H9 (cell line): ENCODE measurements around the gene RALBP1. TPM values are rescaled to one million over a fixed set of nuclear protein-coding genes. Genes with fewer than 3 reads are reported as not detected.

ENCODE experiments used
- DNase-seq: peaks from one replicate; pipeline ENCODE4 v3.0.0-alpha.2; 2017
- H2AFZ ChIP-seq: one replicate; pipeline ENCODE4 v1.6.1; 2013; ENCODE audit warnings: mild to moderate bottlenecking, low read length, control low read depth, moderate library complexity
- H2AK5ac ChIP-seq: 2 replicates; pipeline ENCODE4 v1.6.1; 2013; ENCODE audit warnings: low read length, control low read depth, mixed read lengths; ENCODE audit not compliant: insufficient read length
- H2BK120ac ChIP-seq: one replicate; pipeline ENCODE4 v1.6.1; 2013; ENCODE audit warnings: low read depth, mild to moderate bottlenecking, low read length, control low read depth, inconsistent platforms; ENCODE audit not compliant: poor library complexity, severe bottlenecking
- H2BK12ac ChIP-seq: 2 replicates; pipeline ENCODE4 v1.6.1; 2013; ENCODE audit warnings: low read length, control low read depth, mixed read lengths, low read depth; ENCODE audit not compliant: insufficient read length
- H2BK15ac ChIP-seq: 2 replicates; pipeline ENCODE4 v1.6.1; 2013; ENCODE audit warnings: low read depth, low read length, control low read depth
- H2BK20ac ChIP-seq: one replicate; pipeline ENCODE4 v1.6.1; 2013; ENCODE audit warnings: low read depth, mild to moderate bottlenecking, low read length, control low read depth, inconsistent platforms; ENCODE audit not compliant: poor library complexity, severe bottlenecking
- H2BK5ac ChIP-seq: 2 replicates; pipeline ENCODE4 v1.6.1; 2013; ENCODE audit warnings: low read length, control low read depth, mixed read lengths; ENCODE audit not compliant: insufficient read length
- H3K14ac ChIP-seq: 2 replicates; pipeline ENCODE4 v1.6.1; 2013; ENCODE audit warnings: low read length, control low read depth; ENCODE audit not compliant: insufficient read depth
- H3K18ac ChIP-seq: 2 replicates; pipeline ENCODE4 v1.6.1; 2013; ENCODE audit warnings: low read depth, mild to moderate bottlenecking, mixed read lengths, low read length, control low read depth; ENCODE audit not compliant: insufficient read length
- H3K23ac ChIP-seq: 2 replicates; pipeline ENCODE4 v1.6.1; 2013; ENCODE audit warnings: low read length, control low read depth, mixed read lengths, low read depth; ENCODE audit not compliant: insufficient read length
- H3K23me2 ChIP-seq: 2 replicates; pipeline ENCODE4 v1.6.1; 2013; ENCODE audit warnings: low read depth, mild to moderate bottlenecking, mixed read lengths, low read length, control low read depth; ENCODE audit not compliant: insufficient read length, poor library complexity, severe bottlenecking
- H3K27ac ChIP-seq: 2 replicates; pipeline ENCODE4 v1.5.1; 2013; ENCODE audit warnings: low read length, control low read depth, mixed read lengths, low read depth; ENCODE audit not compliant: insufficient read length
- H3K27me3 ChIP-seq: 2 replicates; pipeline ENCODE4 v1.6.1; 2013; ENCODE audit warnings: low read length, control low read depth, inconsistent platforms; ENCODE audit not compliant: insufficient read depth
- H3K4ac ChIP-seq: 2 replicates; pipeline ENCODE4 v1.6.1; 2013; ENCODE audit warnings: low read depth, mild to moderate bottlenecking, control low read depth, inconsistent platforms, low read length, moderate library complexity
- H3K4me1 ChIP-seq: 2 replicates; pipeline ENCODE4 v1.6.1; 2013; ENCODE audit warnings: low read length, control low read depth, inconsistent platforms; ENCODE audit not compliant: insufficient read depth
- H3K4me2 ChIP-seq: 2 replicates; pipeline ENCODE4 v1.6.1; 2013; ENCODE audit warnings: low read length, control low read depth, mixed read lengths; ENCODE audit not compliant: insufficient read length, insufficient read depth
- H3K56ac ChIP-seq: 2 replicates; pipeline ENCODE4 v1.6.1; 2013; ENCODE audit warnings: low read depth, mild to moderate bottlenecking, mixed read lengths, low read length, control low read depth; ENCODE audit not compliant: insufficient read length
- H3K79me1 ChIP-seq: 2 replicates; pipeline ENCODE4 v1.6.1; 2013; ENCODE audit warnings: low read depth, mild to moderate bottlenecking, moderate library complexity, low read length, control low read depth, inconsistent platforms; ENCODE audit not compliant: insufficient read depth, poor library complexity, severe bottlenecking
- H3K79me2 ChIP-seq: 2 replicates; pipeline ENCODE4 v1.6.1; 2013; ENCODE audit warnings: low read length, control low read depth, inconsistent platforms; ENCODE audit not compliant: insufficient read depth
- H3K9ac ChIP-seq: 2 replicates; pipeline ENCODE4 v1.6.1; 2013; ENCODE audit warnings: low read length, control low read depth, mixed read lengths; ENCODE audit not compliant: insufficient read length; ENCODE audit errors: extremely low read depth
- H3K9me3 ChIP-seq: one replicate; pipeline ENCODE4 v1.6.1; 2013; ENCODE audit warnings: low read depth, low read length, inconsistent platforms; ENCODE audit not compliant: control insufficient read depth
- H3T11ph ChIP-seq: one replicate; pipeline ENCODE4 v1.6.1; 2013; ENCODE audit warnings: mild to moderate bottlenecking, low read length, control low read depth, inconsistent platforms
- H4K20me1 ChIP-seq: one replicate; pipeline ENCODE4 v1.6.1; 2013; ENCODE audit not compliant: control insufficient read depth, insufficient read length, insufficient read depth
- H4K5ac ChIP-seq: 2 replicates; pipeline ENCODE4 v1.6.1; 2013; ENCODE audit warnings: low read depth, mild to moderate bottlenecking, mixed read lengths, low read length, control low read depth; ENCODE audit not compliant: insufficient read length
- H4K8ac ChIP-seq: replicated peaks from 2 replicates; pipeline ENCODE4 v1.6.1; 2013; ENCODE audit warnings: low read length, control low read depth, mixed read lengths, low read depth; ENCODE audit not compliant: insufficient read length
- H4K91ac ChIP-seq: 2 replicates; pipeline ENCODE4 v1.6.1; 2013; ENCODE audit warnings: low read depth, mild to moderate bottlenecking, moderate library complexity, mixed read lengths, low read length, control low read depth; ENCODE audit not compliant: insufficient read length
- H3K27ac Mint-ChIP-seq, 3 experiments: 2 replicates in 2 of 3; 3 replicates in 1 of 3; pipeline ENCODE4 v1.8.0; 2020 to 2021; ENCODE audit warnings: mixed read lengths in 3 of 3, mild to moderate bottlenecking in 1 of 3, moderate library complexity in 1 of 3
- H3K27me3 Mint-ChIP-seq: 2 replicates; pipeline ENCODE4 v1.8.0; 2021; ENCODE audit warnings: low read depth, mild to moderate bottlenecking, moderate library complexity, mixed read lengths
- H3K36me3 Mint-ChIP-seq, 3 experiments: 2 replicates in 2 of 3; 3 replicates in 1 of 3; pipeline ENCODE4 v1.8.0; 2020 to 2021; ENCODE audit warnings: low read depth in 3 of 3, mixed read lengths in 3 of 3; ENCODE audit not compliant: insufficient read depth in 1 of 3
- H3K4me1 Mint-ChIP-seq, 2 experiments: 2 replicates each; pipeline ENCODE4 v1.8.0; 2020; ENCODE audit warnings: mixed read lengths in 2 of 2
- H3K4me3 Mint-ChIP-seq, 2 experiments: 2 replicates in 1 of 2; 3 replicates in 1 of 2; pipeline ENCODE4 v1.8.0; 2020 to 2021; ENCODE audit warnings: mild to moderate bottlenecking in 2 of 2, mixed read lengths in 2 of 2, moderate library complexity in 1 of 2
- H3K9me3 Mint-ChIP-seq, 2 experiments: 2 replicates in 1 of 2; 3 replicates in 1 of 2; pipeline ENCODE4 v1.8.0; 2020; ENCODE audit warnings: mild to moderate bottlenecking in 2 of 2, mixed read lengths in 2 of 2, moderate library complexity in 1 of 2
- WGBS: extraction: QIAGEN DNeasy Blood & Tissue Kit; methylation state at CpG from one replicate; pipeline ENCODE4 v1.1.7; 2013; ENCODE audit warnings: missing lambda C conversion rate, low lambda C conversion rate, mixed read lengths; ENCODE audit not compliant: insufficient read length; ENCODE audit errors: extremely low coverage; 5-methylcytosine and 5-hydroxymethylcytosine counted together
- total RNA-seq: library from RNA; stranded (reverse); gene quantifications from 2 replicates; pipeline ENCODE4 v1.2.1, GENCODE V29; 2021
- TF ChIP-seq, protein P1 (sequence below): fragments of 200-600 bp; sonication (generic); conservative IDR thresholded peaks from 3 replicates; pipeline ENCODE4 v1.8.0; 2021; ENCODE audit warnings: antibody characterized with exemption, mild to moderate bottlenecking

RALBP1 gene
- total RNA-seq, 1 experiment from 2014 or later, result 51.0 TPM

DNA sequence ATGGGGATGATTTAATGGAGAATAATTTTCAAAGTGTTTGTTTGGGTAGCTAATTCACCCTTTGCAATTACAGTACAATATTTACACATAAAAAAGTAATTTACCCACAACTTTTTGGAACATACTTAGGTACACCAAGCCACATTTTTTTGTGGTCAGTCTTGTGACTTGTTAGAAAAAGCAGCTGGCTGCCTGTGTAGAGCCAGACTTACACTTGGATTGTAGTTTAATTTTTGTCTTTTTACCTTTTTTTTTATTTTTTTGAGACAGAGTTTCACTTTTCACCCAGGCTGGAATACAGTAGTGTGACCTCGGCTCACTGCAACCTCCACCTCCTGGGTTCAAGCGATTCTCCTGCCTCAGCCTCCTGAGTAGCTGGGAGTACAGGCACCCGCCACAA is 45.4 kb downstream of the RALBP1 start:
- Histone ChIP-seq H4K8ac (no peak overlapping the region), H3K27ac (no peak overlapping the region), H3K79me1 (no peaks in the 10 kb centered on the region), H3K56ac (no peak overlapping the region), H3K9me3 (no peaks in the 10 kb centered on the region), H3K14ac (no peak overlapping the region), H4K91ac (no peak overlapping the region), H2BK120ac (no peak overlapping the region), H2BK5ac (no peak overlapping the region), H3T11ph (no peak overlapping the region), H3K23me2 (no peaks in the 10 kb centered on the region), H3K4me1 (no peaks in the 10 kb centered on the region), H4K20me1 (no peaks in the 10 kb centered on the region), H2AK5ac (no peak overlapping the region), H2BK15ac (no peak overlapping the region), H2BK12ac (no peak overlapping the region), H3K4me2 (no peak overlapping the region), H2BK20ac (no peak overlapping the region), H3K4ac (no peak overlapping the region), H2AFZ (no peak overlapping the region), H3K23ac (no peak overlapping the region), H3K27me3 (no peaks in the 10 kb centered on the region), H3K18ac (no peak overlapping the region), H3K9ac (no peak overlapping the region), H3K79me2 (no peaks in the 10 kb centered on the region), H4K5ac (no peak overlapping the region)
- Mint-ChIP-seq H3K36me3 (peaks cover 4 to 27% (median 10%) of the 10 kb centered on the region in 3 experiments), H3K4me3 (no peak overlapping the region), H3K27ac (no peak overlapping the region), H3K9me3 (no peaks in the 10 kb centered on the region; a peak in 1 of 5 replicates), H3K4me1 (no peaks in the 10 kb centered on the region), H3K27me3 (no peaks in the 10 kb centered on the region)
- WGBS, result no CpG with 5 or more reads among the region's 3 CpGs
- no peak for DNase-seq
- TF ChIP-seq, protein P1, sequence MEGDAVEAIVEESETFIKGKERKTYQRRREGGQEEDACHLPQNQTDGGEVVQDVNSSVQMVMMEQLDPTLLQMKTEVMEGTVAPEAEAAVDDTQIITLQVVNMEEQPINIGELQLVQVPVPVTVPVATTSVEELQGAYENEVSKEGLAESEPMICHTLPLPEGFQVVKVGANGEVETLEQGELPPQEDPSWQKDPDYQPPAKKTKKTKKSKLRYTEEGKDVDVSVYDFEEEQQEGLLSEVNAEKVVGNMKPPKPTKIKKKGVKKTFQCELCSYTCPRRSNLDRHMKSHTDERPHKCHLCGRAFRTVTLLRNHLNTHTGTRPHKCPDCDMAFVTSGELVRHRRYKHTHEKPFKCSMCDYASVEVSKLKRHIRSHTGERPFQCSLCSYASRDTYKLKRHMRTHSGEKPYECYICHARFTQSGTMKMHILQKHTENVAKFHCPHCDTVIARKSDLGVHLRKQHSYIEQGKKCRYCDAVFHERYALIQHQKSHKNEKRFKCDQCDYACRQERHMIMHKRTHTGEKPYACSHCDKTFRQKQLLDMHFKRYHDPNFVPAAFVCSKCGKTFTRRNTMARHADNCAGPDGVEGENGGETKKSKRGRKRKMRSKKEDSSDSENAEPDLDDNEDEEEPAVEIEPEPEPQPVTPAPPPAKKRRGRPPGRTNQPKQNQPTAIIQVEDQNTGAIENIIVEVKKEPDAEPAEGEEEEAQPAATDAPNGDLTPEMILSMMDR, result no peak
